Thoracic aorta (tissue), 2 donors: Measurements from ENCODE around the gene LCE5A. TPM values are rescaled to one million over a fixed set of nuclear protein-coding genes. Genes with fewer than 3 reads are reported as not detected.

ENCODE experiments used
- ATAC-seq: fragments of 150-250 bp; one replicate; pipeline ENCODE4 v1.8.0; 2017; ENCODE audit warnings: low read depth; ENCODE audit not compliant: insufficient number of reproducible peaks, low FRiP score
- DNase-seq: peaks from one replicate; pipeline ENCODE4 v3.0.0-alpha.2; 2020; ENCODE audit warnings: low spot score
- H3K27ac ChIP-seq, 2 donors: fragments of 200-600 bp; sonication (generic); 1 replicate in 1 of 2; 2 replicates in 1 of 2; pipeline ENCODE4 v1.5.1; 2016; ENCODE audit warnings: mild to moderate bottlenecking in 2 of 2, moderate library complexity in 2 of 2
- H3K27me3 ChIP-seq: fragments of 200-600 bp; sonication (generic); replicated peaks from 2 replicates; pipeline ENCODE4 v1.6.0; 2016; ENCODE audit warnings: mild to moderate bottlenecking; ENCODE audit not compliant: insufficient read depth
- H3K36me3 ChIP-seq: fragments of 200-600 bp; sonication (generic); one replicate; pipeline ENCODE4 v1.5.1; 2016
- H3K4me1 ChIP-seq, 2 donors: fragments of 200-600 bp; sonication (generic); 1 replicate in 1 of 2; 2 replicates in 1 of 2; pipeline versions ENCODE4 v1.5.1 to v1.6.0; 2016; ENCODE audit warnings: low read depth in 2 of 2, mild to moderate bottlenecking in 1 of 2; ENCODE audit not compliant: control insufficient read depth in 1 of 2
- H3K4me3 ChIP-seq: fragments of 200-600 bp; sonication (generic); 2 replicates; pipeline ENCODE4 v1.5.1; 2016; ENCODE audit warnings: mild to moderate bottlenecking
- H3K9me3 ChIP-seq: fragments of 200-600 bp; sonication (generic); 2 replicates; pipeline ENCODE4 v1.5.1; 2016
- CTCF ChIP-seq: fragments of 200-600 bp; sonication (generic); IDR thresholded peaks from one replicate; pipeline ENCODE4 v1.5.1; 2019; ENCODE audit warnings: antibody characterized with exemption
- total RNA-seq, 2 donors: library from RNA; depleted of rRNA; stranded (reverse); fragments of >200 nt; gene quantifications; one replicate each; pipeline versions ENCODE4 v1.1.0 to v1.2.3, GENCODE V29; 2016

Gene LCE5A
- total RNA-seq, 2 donors from 2014 or later: not detected

GRCh38 chr1:152533327-152533938, 22.8 kb downstream of the LCE5A start:
- ATAC-seq (no peak), DNase-seq (no peak)
- Histone ChIP-seq H3K36me3 (no peaks in the 10 kb centered on the region), H3K27ac (no peak overlapping the region), H3K27me3 (no peaks in the 10 kb centered on the region), H3K4me3 (no peak overlapping the region), H3K4me1 (no peaks in the 10 kb centered on the region), H3K9me3 (no peaks in the 10 kb centered on the region)
- TF ChIP-seq CTCF: no peak

GRCh38 chr1:152535774-152536173, 25.2 kb downstream of the LCE5A start:
- no peaks in the 10 kb centered on the region for H3K4me1 ChIP-seq
- no peaks in the 10 kb centered on the region for H3K27me3 ChIP-seq
- H3K36me3 ChIP-seq: no peaks in the 10 kb centered on the region
- no peak for ATAC-seq
- no peak overlapping the region for H3K27ac ChIP-seq
- TF ChIP-seq CTCF: no peak
- DNase-seq: no peak
- no peak overlapping the region for H3K4me3 ChIP-seq
- H3K9me3 ChIP-seq: no peaks in the 10 kb centered on the region

- no peaks in the 10 kb centered on the region for H3K4me1 ChIP-seq
- no peaks in the 10 kb centered on the region for H3K9me3 ChIP-seq
- no peak overlapping the region for H3K27ac ChIP-seq
- no peak for TF ChIP-seq CTCF
- ATAC-seq: no peak
- no peak overlapping the region for H3K4me3 ChIP-seq
- DNase-seq: no peak
- no peaks in the 10 kb centered on the region for H3K27me3 ChIP-seq
- H3K36me3 ChIP-seq: no peaks in the 10 kb centered on the region
Observed at GRCh38 chr1:152537496-152537895, 26.9 kb downstream of the LCE5A start.

GRCh38 chr1:152539901-152540300, 29.3 kb downstream of the LCE5A start:
- Histone ChIP-seq H3K36me3 (no peaks in the 10 kb centered on the region), H3K4me3 (no peak overlapping the region), H3K9me3 (no peaks in the 10 kb centered on the region), H3K27me3 (no peaks in the 10 kb centered on the region), H3K4me1 (no peaks in the 10 kb centered on the region), H3K27ac (no peak overlapping the region)
- no peak for TF ChIP-seq CTCF
- DNase-seq (no peak), ATAC-seq (no peak)

- TF ChIP-seq CTCF: no peak
- Histone ChIP-seq H3K36me3 (no peaks in the 10 kb centered on the region), H3K9me3 (no peaks in the 10 kb centered on the region), H3K4me3 (no peak overlapping the region), H3K27me3 (no peaks in the 10 kb centered on the region), H3K27ac (no peak overlapping the region), H3K4me1 (no peaks in the 10 kb centered on the region)
- DNase-seq (no peak), ATAC-seq (no peak)
Observed at GRCh38 chr1:152543820-152544219, 33.2 kb downstream of the LCE5A start.
